Skeletal muscle tissue (tissue), 4 donors: ENCODE data around the gene ABCG1. TPM values are rescaled to one million over a fixed set of nuclear protein-coding genes. Genes with fewer than 3 reads are reported as not detected.

ENCODE experiments used
- H3K27ac ChIP-seq: one replicate; pipeline ENCODE4 v1.7.0; 2013; ENCODE audit warnings: mild to moderate bottlenecking, low read depth, low read length, inconsistent platforms
- H3K27me3 ChIP-seq, 3 donors: one replicate each; pipeline ENCODE4 v1.7.0; 2013; ENCODE audit warnings: low read length in 3 of 3; ENCODE audit not compliant: control insufficient read depth in 3 of 3, insufficient read depth in 3 of 3
- H3K36me3 ChIP-seq, 3 donors: one replicate each; pipeline ENCODE4 v1.7.0; 2013; ENCODE audit warnings: low read length in 3 of 3; ENCODE audit not compliant: control insufficient read depth in 3 of 3, insufficient read depth in 3 of 3
- H3K4me1 ChIP-seq, 3 donors: one replicate each; pipeline ENCODE4 v1.7.0; 2013; ENCODE audit warnings: low read length in 3 of 3, mild to moderate bottlenecking in 3 of 3; ENCODE audit not compliant: control insufficient read depth in 3 of 3, insufficient read depth in 3 of 3
- H3K4me3 ChIP-seq, 3 donors: one replicate each; pipeline ENCODE4 v1.7.0; 2013; ENCODE audit warnings: low read length in 3 of 3
- H3K9ac ChIP-seq, 3 donors: one replicate each; pipeline ENCODE4 v1.7.0; 2013; ENCODE audit warnings: low read length in 3 of 3, mild to moderate bottlenecking in 3 of 3, moderate library complexity in 2 of 3, low read depth in 1 of 3
- H3K9me3 ChIP-seq, 3 donors: one replicate each; pipeline ENCODE4 v1.7.0; 2013; ENCODE audit warnings: low read length in 3 of 3; ENCODE audit not compliant: control insufficient read depth in 3 of 3
- total RNA-seq: library from RNA; depleted of rRNA; stranded (reverse); fragments of >200 nt; gene quantifications from one replicate; pipeline ENCODE4 v1.2.3, GENCODE V29; 2014
- donor health status: Osteomylitis.

ABCG1 gene
- total RNA-seq, 1 donor from 2014 or later, result 20.4 TPM

- Histone ChIP-seq H3K4me3 (no peak overlapping the region), H3K27ac (no peak overlapping the region), H3K9ac (no peak overlapping the region), H3K4me1 (peaks cover 1 to 10% (median 6%) of the 10 kb centered on the region in 3 donors), H3K36me3 (no peaks in the 10 kb centered on the region), H3K27me3 (peaks cover 4 to 20% (median 14%) of the 10 kb centered on the region in 3 donors), H3K9me3 (no peaks in the 10 kb centered on the region)
These were observed 95.8 kb downstream of the ABCG1 start for GRCh38 chr21:42314616-42315295.

GRCh38 chr21:42315296-42315891, 96.5 kb downstream of the ABCG1 start, which contains the start of gene TFF3:
TSS of gene TFF3 (minus strand) at chr21:42315409. CDS start at chr21:42315374, 35 bp downstream.
- Histone ChIP-seq H3K27me3 (peaks cover 1 to 14% (median 9%) of the 10 kb centered on the region in 3 donors), H3K4me3 (no peak within 1 kb of the TSS), H3K4me1 (peaks cover 1 to 13% (median 2%) of the 10 kb centered on the region in 3 donors), H3K9me3 (no peaks in the 10 kb centered on the region), H3K9ac (no peak within 1 kb of the TSS), H3K36me3 (no peaks in the 10 kb centered on the region), H3K27ac (no peak within 1 kb of the TSS)

DNA sequence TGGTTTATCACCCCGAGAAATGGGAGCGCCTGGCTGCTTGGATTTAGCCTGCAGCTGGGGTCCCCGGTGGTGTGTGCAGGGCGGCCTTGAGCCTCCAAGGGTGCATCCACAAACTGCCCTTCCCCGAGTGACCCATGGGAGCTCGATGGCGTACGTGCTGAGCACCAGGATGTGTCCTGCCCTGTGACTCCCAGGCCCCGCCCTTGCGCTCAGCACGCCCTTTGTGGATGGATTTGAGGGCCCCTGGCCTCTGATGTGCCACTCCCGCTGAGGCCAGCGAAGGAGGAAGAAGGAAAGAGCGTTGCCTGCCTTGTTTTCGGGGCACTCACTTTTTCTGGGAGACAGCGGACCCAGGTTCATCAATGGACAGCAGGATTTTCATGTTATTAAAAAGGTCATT, 98.0 kb downstream of the ABCG1 start:
- H3K36me3 ChIP-seq, result no peaks in the 10 kb centered on the region
- no peak overlapping the region for H3K9ac ChIP-seq
- H3K4me3 ChIP-seq, result no peak overlapping the region
- H3K4me1 ChIP-seq, result peaks cover 0 to 13% (median 2%) of the 10 kb centered on the region in 3 donors
- H3K9me3 ChIP-seq, result no peaks in the 10 kb centered on the region
- H3K27ac ChIP-seq, result no peak overlapping the region
- peaks cover 0 to 17% (median 5%) of the 10 kb centered on the region in 3 donors for H3K27me3 ChIP-seq

DNA sequence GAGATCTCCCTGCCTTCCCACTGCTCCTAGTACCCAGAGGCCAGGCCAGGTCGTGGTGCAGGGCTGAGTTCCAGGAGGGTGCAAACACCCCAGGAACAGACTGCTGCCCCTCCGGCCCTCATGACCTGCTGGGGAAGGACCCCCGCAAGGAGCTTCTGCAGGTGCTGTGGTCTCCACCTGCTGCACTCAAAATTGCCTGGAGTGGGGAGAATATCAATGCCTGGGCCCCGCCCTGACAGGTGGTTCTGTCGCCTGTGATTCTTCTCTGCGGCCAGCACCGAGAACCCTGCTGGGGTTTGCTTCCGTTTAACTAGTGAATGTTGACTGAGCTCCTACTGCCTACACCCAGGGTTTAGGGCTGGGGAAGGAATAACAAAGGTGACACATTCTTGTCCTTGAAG, 98.4 kb downstream of the ABCG1 start:
- no peak overlapping the region for H3K27ac ChIP-seq
- H3K9ac ChIP-seq, result no peak overlapping the region
- H3K36me3 ChIP-seq, result no peaks in the 10 kb centered on the region

GRCh38 chr21:42317826-42318746, 99.1 kb downstream of the ABCG1 start:
- H3K36me3 ChIP-seq, result no peaks in the 10 kb centered on the region
- no peak overlapping the region for H3K9ac ChIP-seq
- peaks cover 0 to 14% (median 6%) of the 10 kb centered on the region in 3 donors for H3K27me3 ChIP-seq
- peaks cover 0 to 13% (median 2%) of the 10 kb centered on the region in 3 donors for H3K4me1 ChIP-seq
- no peak overlapping the region for H3K4me3 ChIP-seq
- no peaks in the 10 kb centered on the region for H3K9me3 ChIP-seq
- no peak overlapping the region for H3K27ac ChIP-seq

More for the DNA sequence above, 98.4 kb downstream of the ABCG1 start:
- Histone ChIP-seq H3K9me3 (no peaks in the 10 kb centered on the region), H3K27me3 (peaks cover 0 to 14% (median under 1%) of the 10 kb centered on the region in 3 donors), H3K4me1 (peaks cover 0 to 13% (median 2%) of the 10 kb centered on the region in 3 donors), H3K4me3 (no peak overlapping the region)

GRCh38 chr21:42319376-42319775, 100.4 kb downstream of the ABCG1 start:
- Histone ChIP-seq H3K9me3 (no peaks in the 10 kb centered on the region), H3K36me3 (no peaks in the 10 kb centered on the region)

DNA sequence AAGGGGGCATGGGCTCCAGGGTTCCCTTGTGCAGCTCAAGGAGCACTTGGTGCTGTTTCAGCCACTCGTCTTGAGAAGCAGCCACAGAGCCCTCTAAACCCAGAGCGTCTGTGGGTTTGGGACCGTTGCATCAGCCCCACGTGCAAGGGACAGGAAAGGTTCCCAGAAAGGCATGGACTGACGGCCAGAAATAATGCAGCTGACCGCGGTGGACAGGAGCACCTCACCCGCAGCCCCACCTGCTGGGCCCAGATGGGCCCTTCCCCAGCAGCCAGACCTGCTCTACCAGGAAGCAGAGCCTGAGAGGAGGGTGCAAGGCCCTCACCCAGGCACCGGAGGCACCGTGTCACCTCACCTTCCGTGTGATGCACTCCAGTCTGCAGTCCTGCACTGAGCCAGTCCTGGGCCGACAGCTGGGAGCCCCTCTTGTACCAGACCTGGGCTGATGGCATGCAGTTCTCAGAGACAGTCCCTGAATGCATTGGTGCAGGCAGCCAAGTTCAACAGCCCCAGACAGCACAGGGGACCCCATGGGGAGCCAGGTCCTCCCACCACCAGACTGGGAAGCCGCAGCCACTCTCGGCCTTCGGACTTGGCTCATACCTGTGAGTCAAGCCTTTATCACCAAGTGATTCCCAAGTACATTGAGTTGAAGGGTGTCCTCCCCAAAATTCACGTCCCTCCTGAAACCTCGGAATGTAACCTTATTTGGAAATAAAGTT, 101.1 kb downstream of the ABCG1 start:
- Histone ChIP-seq H3K27me3 (peaks cover 1 to 14% (median 8%) of the 10 kb centered on the region in 3 donors), H3K36me3 (no peaks in the 10 kb centered on the region), H3K9ac (no peak overlapping the region), H3K9me3 (peaks cover 0 to 2% (median 0%) of the 10 kb centered on the region in 3 donors), H3K27ac (no peak overlapping the region), H3K4me3 (no peak overlapping the region), H3K4me1 (peaks cover 0 to 9% (median 2%) of the 10 kb centered on the region in 3 donors)

More at GRCh38 chr21:42319376-42319775, 100.4 kb downstream of the ABCG1 start:
- Histone ChIP-seq H3K27me3 (peaks cover 0 to 10% (median 8%) of the 10 kb centered on the region in 3 donors), H3K4me3 (no peak overlapping the region), H3K27ac (no peak overlapping the region), H3K9ac (no peak overlapping the region), H3K4me1 (peaks cover 0 to 9% (median 2%) of the 10 kb centered on the region in 3 donors)

DNA sequence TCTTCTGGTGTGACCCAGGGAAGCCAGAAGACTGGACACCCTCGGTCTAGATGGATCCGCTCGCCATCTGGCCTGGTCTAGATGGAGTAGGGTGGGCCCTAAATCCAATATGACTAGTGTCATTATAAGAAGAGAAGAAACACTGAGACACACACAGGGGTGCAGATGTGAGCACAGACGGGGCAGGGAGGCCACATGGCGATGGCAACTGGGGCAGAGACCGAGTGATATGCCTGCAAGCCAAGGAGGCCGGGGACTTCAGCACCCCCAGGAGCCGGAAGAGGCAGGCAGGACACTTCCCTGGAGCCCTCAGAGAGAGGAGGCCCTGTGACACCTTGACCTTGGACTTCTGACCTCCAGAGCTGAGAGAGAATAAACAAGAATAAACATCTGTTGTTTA, 101.9 kb downstream of the ABCG1 start:
- Histone ChIP-seq H3K4me1 (peaks cover 0 to 9% (median 2%) of the 10 kb centered on the region in 3 donors), H3K9me3 (peaks cover 0 to 2% (median 0%) of the 10 kb centered on the region in 3 donors), H3K36me3 (no peaks in the 10 kb centered on the region), H3K27ac (no peak overlapping the region), H3K9ac (no peak overlapping the region), H3K4me3 (no peak overlapping the region), H3K27me3 (peaks cover 4 to 14% (median 8%) of the 10 kb centered on the region in 3 donors)

DNA sequence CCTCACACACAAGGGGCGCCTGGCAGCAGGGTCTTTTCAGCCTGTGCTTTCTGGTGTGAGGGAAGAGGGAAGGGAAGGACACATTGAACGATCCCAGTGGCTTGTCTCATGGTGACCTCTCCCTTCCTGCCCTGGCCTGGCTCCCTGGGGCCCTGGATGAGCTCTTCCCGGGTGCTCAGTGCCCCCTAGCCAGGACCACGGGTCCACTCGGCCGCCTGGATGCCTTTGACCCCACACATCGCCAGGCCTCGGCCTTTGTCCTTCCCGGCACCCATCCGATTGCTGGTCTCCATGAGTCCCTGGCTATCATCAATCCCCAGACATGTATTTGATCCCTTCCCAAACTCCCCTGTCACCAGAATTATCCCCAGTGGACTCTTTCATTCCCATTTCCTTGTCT, 102.3 kb downstream of the ABCG1 start:
- no peaks in the 10 kb centered on the region for H3K36me3 ChIP-seq
- H3K9me3 ChIP-seq, result peaks cover 0 to 2% (median 0%) of the 10 kb centered on the region in 3 donors
- H3K27me3 ChIP-seq, result peaks cover 4 to 14% (median 8%) of the 10 kb centered on the region in 3 donors

More for the DNA sequence above, 102.3 kb downstream of the ABCG1 start:
- peaks cover 0 to 9% (median 2%) of the 10 kb centered on the region in 3 donors for H3K4me1 ChIP-seq
- no peak overlapping the region for H3K9ac ChIP-seq
- no peak overlapping the region for H3K27ac ChIP-seq
- H3K4me3 ChIP-seq, result no peak overlapping the region
